Gastroesophageal sphincter (tissue), 3 donors: ENCODE data around the gene SMIM27.

Experiments used
- EP300 ChIP-seq: sonication (generic); formaldehyde crosslinking; IDR thresholded peaks from one replicate; pipeline ENCODE4 v1.6.1; 2017; ENCODE audit warnings: antibody characterized with exemption, mild to moderate bottlenecking
- POLR2A ChIP-seq, 2 donors: fragments of 450-650 bp; IDR thresholded peaks; one replicate each; pipeline ENCODE4 v1.6.1; 2017; ENCODE audit warnings: antibody characterized with exemption in 2 of 2, mild to moderate bottlenecking in 2 of 2, moderate library complexity in 1 of 2
- POLR2AphosphoS5 ChIP-seq: sonication (generic); formaldehyde crosslinking; IDR thresholded peaks from one replicate; pipeline ENCODE4 v1.6.1; 2017; ENCODE audit warnings: antibody characterized with exemption
- TF ChIP-seq, protein P1 (sequence below), 4 experiments: fragments of 200-600 bp in 2 of 4; fragments of 450-650 bp in 2 of 4; sonication (generic) in 1 of 4; IDR thresholded peaks; one replicate each; pipeline ENCODE4 v1.5.1; 2017 to 2019; ENCODE audit warnings: antibody characterized with exemption in 4 of 4, mild to moderate bottlenecking in 2 of 4, moderate library complexity in 2 of 4

- TF ChIP-seq, protein P1, sequence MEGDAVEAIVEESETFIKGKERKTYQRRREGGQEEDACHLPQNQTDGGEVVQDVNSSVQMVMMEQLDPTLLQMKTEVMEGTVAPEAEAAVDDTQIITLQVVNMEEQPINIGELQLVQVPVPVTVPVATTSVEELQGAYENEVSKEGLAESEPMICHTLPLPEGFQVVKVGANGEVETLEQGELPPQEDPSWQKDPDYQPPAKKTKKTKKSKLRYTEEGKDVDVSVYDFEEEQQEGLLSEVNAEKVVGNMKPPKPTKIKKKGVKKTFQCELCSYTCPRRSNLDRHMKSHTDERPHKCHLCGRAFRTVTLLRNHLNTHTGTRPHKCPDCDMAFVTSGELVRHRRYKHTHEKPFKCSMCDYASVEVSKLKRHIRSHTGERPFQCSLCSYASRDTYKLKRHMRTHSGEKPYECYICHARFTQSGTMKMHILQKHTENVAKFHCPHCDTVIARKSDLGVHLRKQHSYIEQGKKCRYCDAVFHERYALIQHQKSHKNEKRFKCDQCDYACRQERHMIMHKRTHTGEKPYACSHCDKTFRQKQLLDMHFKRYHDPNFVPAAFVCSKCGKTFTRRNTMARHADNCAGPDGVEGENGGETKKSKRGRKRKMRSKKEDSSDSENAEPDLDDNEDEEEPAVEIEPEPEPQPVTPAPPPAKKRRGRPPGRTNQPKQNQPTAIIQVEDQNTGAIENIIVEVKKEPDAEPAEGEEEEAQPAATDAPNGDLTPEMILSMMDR (IDR thresholded peaks at IDR 0.05), result no peak
- no peak for TF ChIP-seq EP300
- TF ChIP-seq POLR2A (IDR thresholded peaks at IDR 0.05), result no peak
- TF ChIP-seq POLR2AphosphoS5, result no peak
Observed at GRCh38 chr9:32573821-32574220, 21.7 kb downstream of the SMIM27 start.
